Suprapubic skin (tissue), 4 donors: ENCODE measurements around the gene PRSS33. TPM values are rescaled to one million over a fixed set of nuclear protein-coding genes. Genes with fewer than 3 reads are reported as not detected.

Experiments
- DNase-seq, 2 donors: peaks; one replicate each; pipeline ENCODE4 v3.0.0-alpha.2; 2019; ENCODE audit warnings: low spot score in 2 of 2
- H3K27ac ChIP-seq: fragments of 200-600 bp; sonication (generic); one replicate; pipeline ENCODE4 v1.5.1; 2019
- H3K27me3 ChIP-seq: fragments of 200-600 bp; sonication (generic); one replicate; pipeline ENCODE4 v1.5.1; 2019
- H3K36me3 ChIP-seq: fragments of 200-600 bp; sonication (generic); one replicate; pipeline ENCODE4 v1.5.1; 2019
- H3K4me1 ChIP-seq: fragments of 200-600 bp; sonication (generic); one replicate; pipeline ENCODE4 v1.5.1; 2019
- H3K4me3 ChIP-seq: fragments of 200-600 bp; sonication (generic); one replicate; pipeline ENCODE4 v1.5.1; 2019; ENCODE audit warnings: mild to moderate bottlenecking
- H3K9me3 ChIP-seq: fragments of 200-600 bp; sonication (generic); one replicate; pipeline ENCODE4 v1.5.1; 2019
- CTCF ChIP-seq, 2 donors: fragments of 200-600 bp in 1 of 2; fragments of 450-650 bp in 1 of 2; sonication (generic) in 1 of 2; IDR thresholded peaks; one replicate each; pipeline ENCODE4 v1.5.1; 2016 to 2019; ENCODE audit warnings: antibody characterized with exemption in 2 of 2, mild to moderate bottlenecking in 1 of 2, moderate library complexity in 1 of 2
- EP300 ChIP-seq: sonication (generic); formaldehyde crosslinking; IDR thresholded peaks from one replicate; pipeline ENCODE4 v1.6.1; 2017; ENCODE audit warnings: antibody characterized with exemption
- POLR2A ChIP-seq, 2 donors: fragments of 450-650 bp; IDR thresholded peaks; one replicate each; pipeline ENCODE4 v1.6.1; 2017; ENCODE audit warnings: antibody characterized with exemption in 2 of 2, mild to moderate bottlenecking in 2 of 2, moderate library complexity in 2 of 2
- POLR2AphosphoS5 ChIP-seq, 3 donors: sonication (generic); formaldehyde crosslinking; IDR thresholded peaks; one replicate each; pipeline ENCODE4 v1.6.1; 2017; ENCODE audit warnings: antibody characterized with exemption in 3 of 3
- WGBS: methylation state at CpG from one replicate; pipeline ENCODE4 v1.1.5; 2018; 5-methylcytosine and 5-hydroxymethylcytosine counted together
- total RNA-seq, 4 donors: library from RNA; depleted of rRNA; stranded (reverse); fragments of >200 nt; gene quantifications; one replicate each; pipeline ENCODE4 v1.1.0, GENCODE V29; 2016

Gene PRSS33
- total RNA-seq, 4 donors from 2014 or later = not detected

DNA sequence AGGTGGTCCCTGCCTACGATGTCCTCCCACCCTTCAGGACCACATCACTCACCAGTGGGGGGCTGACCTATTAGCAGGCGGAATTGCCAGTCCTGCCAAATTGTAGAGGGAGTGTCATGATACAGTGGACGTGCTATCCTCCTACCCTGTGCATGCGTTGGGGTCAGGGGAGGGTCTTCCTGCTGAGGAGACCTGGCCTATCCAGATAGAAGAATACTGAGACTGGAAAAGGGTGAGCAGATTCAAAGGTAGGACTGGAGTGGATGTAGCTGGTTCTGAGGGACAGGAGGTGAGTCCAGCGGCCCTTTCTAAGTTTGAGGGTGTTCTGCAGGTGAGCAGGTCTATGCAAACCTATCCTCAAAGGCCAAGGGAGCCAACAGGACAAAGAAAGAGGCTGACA is 18.9 kb upstream of the PRSS33 start:
- Histone ChIP-seq H3K36me3 (no peaks in the 10 kb centered on the region), H3K4me3 (no peak overlapping the region), H3K9me3 (no peaks in the 10 kb centered on the region), H3K27ac (no peak overlapping the region), H3K4me1 (no peaks in the 10 kb centered on the region), H3K27me3 (peaks cover 16% of the 10 kb centered on the region)
- peak in 1 of 2 donors; percentile 18 for DNase-seq
- WGBS = 84% methylated on average over 5 of the region's 5 CpGs
- no peak for TF ChIP-seq EP300
- no peak for TF ChIP-seq POLR2A (IDR thresholded peaks at IDR 0.05)
- no peak for TF ChIP-seq POLR2AphosphoS5 (IDR thresholded peaks at IDR 0.05)
- no peak for TF ChIP-seq CTCF (IDR thresholded peaks at IDR 0.05)

DNA sequence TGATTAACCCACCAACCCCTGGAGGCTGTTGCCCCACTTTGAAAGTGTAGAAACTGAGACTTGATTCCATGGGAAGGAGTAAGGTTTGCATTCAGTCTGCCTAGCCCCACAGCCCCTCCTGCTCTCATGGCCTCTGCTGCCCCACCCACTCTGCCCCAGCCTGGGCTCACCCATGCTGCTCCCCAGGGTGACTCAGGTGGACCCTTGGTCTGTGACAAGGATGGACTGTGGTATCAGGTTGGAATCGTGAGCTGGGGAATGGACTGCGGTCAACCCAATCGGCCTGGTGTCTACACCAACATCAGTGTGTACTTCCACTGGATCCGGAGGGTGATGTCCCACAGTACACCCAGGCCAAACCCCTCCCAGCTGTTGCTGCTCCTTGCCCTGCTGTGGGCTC is 17.4 kb upstream of the PRSS33 start:
- 88% methylated on average over 4 of the region's 4 CpGs for WGBS
- no peaks in the 10 kb centered on the region for H3K9me3 ChIP-seq
- DNase-seq = peak; percentile 28 to 32
- no peak overlapping the region for H3K27ac ChIP-seq
- no peak overlapping the region for H3K4me3 ChIP-seq
- H3K27me3 ChIP-seq = peaks cover 10% of the 10 kb centered on the region
- H3K4me1 ChIP-seq = no peaks in the 10 kb centered on the region
- H3K36me3 ChIP-seq = no peaks in the 10 kb centered on the region
- TF ChIP-seq POLR2A (IDR thresholded peaks at IDR 0.05) (no peak), CTCF (IDR thresholded peaks at IDR 0.05) (no peak), POLR2AphosphoS5 (IDR thresholded peaks at IDR 0.05) (no peak), EP300 (no peak)

GRCh38 chr16:2803545-2804195 is 16.3 kb upstream of the PRSS33 start:
- Histone ChIP-seq H3K4me3 (no peak overlapping the region), H3K4me1 (no peaks in the 10 kb centered on the region), H3K36me3 (no peaks in the 10 kb centered on the region), H3K9me3 (no peaks in the 10 kb centered on the region), H3K27me3 (peaks cover 15% of the 10 kb centered on the region), H3K27ac (no peak overlapping the region)
- WGBS = 88% methylated on average over 3 of the region's 3 CpGs
- DNase-seq = peak in 1 of 2 donors; percentile 5
- no peak for TF ChIP-seq POLR2AphosphoS5 (IDR thresholded peaks at IDR 0.05)
- TF ChIP-seq POLR2A (IDR thresholded peaks at IDR 0.05) = no peak
- no peak for TF ChIP-seq CTCF (IDR thresholded peaks at IDR 0.05)
- TF ChIP-seq EP300 = no peak

GRCh38 chr16:2799859-2800226 is 12.5 kb upstream of the PRSS33 start:
- H3K27me3 ChIP-seq = peaks cover 19% of the 10 kb centered on the region
- no peaks in the 10 kb centered on the region for H3K36me3 ChIP-seq
- peak in 1 of 2 donors; percentile 27 for DNase-seq
- peaks cover 3% of the 10 kb centered on the region for H3K4me1 ChIP-seq
- TF ChIP-seq CTCF (IDR thresholded peaks at IDR 0.05) = no peak
- no peak for TF ChIP-seq POLR2A (IDR thresholded peaks at IDR 0.05)
- TF ChIP-seq EP300 = no peak
- TF ChIP-seq POLR2AphosphoS5 (IDR thresholded peaks at IDR 0.05) = no peak
- H3K27ac ChIP-seq = no peak overlapping the region
- H3K9me3 ChIP-seq = no peaks in the 10 kb centered on the region
- no peak overlapping the region for H3K4me3 ChIP-seq
- no CpG with 5 or more reads among the region's 1 CpG for WGBS

DNA sequence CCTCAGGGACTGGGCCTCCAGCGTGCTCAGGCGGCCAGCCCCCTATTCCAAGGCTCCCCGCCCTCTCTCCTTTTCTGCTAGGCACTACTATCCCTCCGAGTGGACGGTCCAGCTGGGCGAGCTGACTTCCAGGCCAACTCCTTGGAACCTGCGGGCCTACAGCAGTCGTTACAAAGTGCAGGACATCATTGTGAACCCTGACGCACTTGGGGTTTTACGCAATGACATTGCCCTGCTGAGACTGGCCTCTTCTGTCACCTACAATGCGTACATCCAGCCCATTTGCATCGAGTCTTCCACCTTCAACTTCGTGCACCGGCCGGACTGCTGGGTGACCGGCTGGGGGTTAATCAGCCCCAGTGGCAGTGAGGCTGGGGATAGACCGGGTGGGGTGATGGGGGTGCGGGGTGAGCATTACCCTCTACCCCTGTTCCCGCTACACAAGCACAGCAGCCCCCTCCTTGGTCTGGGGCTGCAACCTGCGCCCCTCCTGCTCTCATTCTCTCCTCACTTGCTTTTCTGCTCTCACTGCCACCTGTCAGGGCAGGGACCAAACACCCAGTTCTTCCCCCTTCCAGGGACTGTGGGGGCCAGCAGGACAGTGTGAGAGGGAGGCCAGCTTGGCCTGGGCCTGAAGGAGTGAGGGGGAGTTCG is 12.0 kb upstream of the PRSS33 start:
- peaks cover 3% of the 10 kb centered on the region for H3K4me1 ChIP-seq
- WGBS = 85% methylated on average over 18 of the region's 21 CpGs
- H3K9me3 ChIP-seq = no peaks in the 10 kb centered on the region
- DNase-seq = peak; percentile 37 to 65
- H3K36me3 ChIP-seq = no peaks in the 10 kb centered on the region
- no peak overlapping the region for H3K4me3 ChIP-seq
- no peak overlapping the region for H3K27ac ChIP-seq
- peaks cover 21% of the 10 kb centered on the region for H3K27me3 ChIP-seq
- TF ChIP-seq POLR2AphosphoS5 (IDR thresholded peaks at IDR 0.05) = no peak
- no peak for TF ChIP-seq EP300
- TF ChIP-seq POLR2A (IDR thresholded peaks at IDR 0.05) = no peak
- TF ChIP-seq CTCF (IDR thresholded peaks at IDR 0.05) = no peak
